GM23338 (cell line): Measurements from ENCODE around the gene CCBE1. TPM values are rescaled to one million over a fixed set of nuclear protein-coding genes. Genes with fewer than 3 reads are reported as not detected.

Experiments used
- ATAC-seq: fragments of 200-7000 bp; cut with Tn5 transposase; 3 replicates; pipeline ENCODE4 v1.9.1; 2020
- DNase-seq: peaks from one replicate; pipeline ENCODE4 v3.0.0-alpha.2; 2015; ENCODE audit warnings: low spot score
- H2AFZ ChIP-seq: fragments of 200-600 bp; sonication (generic); 2 replicates; pipeline ENCODE4 v1.8.0; 2016; ENCODE audit warnings: antibody characterized with exemption, mild to moderate bottlenecking, moderate library complexity
- H3F3A ChIP-seq: fragments of 200-600 bp; sonication (generic); replicated peaks from 2 replicates; pipeline ENCODE4 v1.8.0; 2017; ENCODE audit warnings: antibody characterized with exemption, mixed run types, low read depth
- H3K27ac ChIP-seq: fragments of 200-600 bp; sonication (generic); 2 replicates; pipeline ENCODE4 v1.6.1; 2016; ENCODE audit warnings: low read depth
- H3K27me3 ChIP-seq: fragments of 200-600 bp; sonication (generic); 2 replicates; pipeline ENCODE4 v1.8.0; 2016; ENCODE audit warnings: mild to moderate bottlenecking, mixed run types, moderate library complexity; ENCODE audit not compliant: insufficient read depth
- H3K36me3 ChIP-seq: fragments of 200-600 bp; sonication (generic); 2 replicates; pipeline ENCODE4 v1.8.0; 2016; ENCODE audit warnings: mild to moderate bottlenecking; ENCODE audit not compliant: insufficient read depth
- H3K4me1 ChIP-seq: fragments of 200-600 bp; sonication (generic); 2 replicates; pipeline ENCODE4 v1.8.0; 2016; ENCODE audit warnings: mild to moderate bottlenecking, moderate library complexity; ENCODE audit not compliant: insufficient read depth
- H3K4me2 ChIP-seq: fragments of 200-600 bp; sonication (generic); 2 replicates; pipeline ENCODE4 v1.7.1; 2017; ENCODE audit warnings: mixed run types
- H3K4me3 ChIP-seq: fragments of 200-600 bp; sonication (generic); 2 replicates; pipeline ENCODE4 v1.6.1; 2016; ENCODE audit warnings: mixed run types
- H3K79me2 ChIP-seq: fragments of 200-600 bp; sonication (generic); replicated peaks from 2 replicates; pipeline ENCODE4 v1.8.0; 2017; ENCODE audit warnings: mild to moderate bottlenecking; ENCODE audit not compliant: insufficient read depth
- H3K9me2 ChIP-seq: fragments of 200-600 bp; sonication (generic); 2 replicates; pipeline ENCODE4 v1.8.0; 2017; ENCODE audit not compliant: insufficient read depth
- H4K20me1 ChIP-seq: fragments of 200-600 bp; sonication (generic); replicated peaks from 2 replicates; pipeline ENCODE4 v1.8.0; 2017; ENCODE audit warnings: mild to moderate bottlenecking; ENCODE audit not compliant: insufficient read depth
- H3K27ac Mint-ChIP-seq: 2 replicates; pipeline ENCODE4 v1.8.0; 2020; ENCODE audit warnings: inconsistent platforms, mild to moderate bottlenecking, moderate library complexity, mixed read lengths
- H3K27me3 Mint-ChIP-seq: 3 replicates; pipeline ENCODE4 v1.8.0; 2022; ENCODE audit warnings: low read depth, mild to moderate bottlenecking, moderate library complexity, mixed read lengths, inconsistent platforms; ENCODE audit not compliant: insufficient read depth, poor library complexity
- H3K36me3 Mint-ChIP-seq: 3 replicates; pipeline ENCODE4 v1.8.0; 2021; ENCODE audit warnings: low read depth, mild to moderate bottlenecking, inconsistent platforms, moderate library complexity, mixed read lengths
- H3K4me1 Mint-ChIP-seq: 3 replicates; pipeline ENCODE4 v1.8.0; 2020; ENCODE audit warnings: mild to moderate bottlenecking, inconsistent platforms, mixed read lengths
- H3K4me3 Mint-ChIP-seq: 3 replicates; pipeline ENCODE4 v1.8.0; 2021; ENCODE audit warnings: moderate library complexity, mild to moderate bottlenecking, inconsistent platforms, mixed read lengths
- H3K9me3 Mint-ChIP-seq: 3 replicates; pipeline ENCODE4 v1.8.0; 2020; ENCODE audit warnings: moderate library complexity, mild to moderate bottlenecking, inconsistent platforms, mixed read lengths
- CREB1 ChIP-seq: fragments of 250-450 bp; sonication (Bioruptor Pico); IDR thresholded peaks from 2 replicates; pipeline ENCODE4 v1.5.0; 2020; ENCODE audit warnings: low read depth, mild to moderate bottlenecking, moderate library complexity
- NANOG ChIP-seq: IDR thresholded peaks from 2 replicates; pipeline ENCODE4 v1.6.1; 2016; ENCODE audit warnings: antibody characterized with exemption, borderline replicate concordance
- REST ChIP-seq: IDR thresholded peaks from one replicate; pipeline ENCODE4 v1.6.1; 2018; ENCODE audit warnings: antibody characterized with exemption; ENCODE audit not compliant: unreplicated experiment
- ZNF114 ChIP-seq: fragments of 250-450 bp; sonication (Bioruptor Pico); IDR thresholded peaks from 2 replicates; pipeline ENCODE4 v1.5.0; 2020; ENCODE audit warnings: mild to moderate bottlenecking, moderate library complexity
- ZNF331 ChIP-seq: fragments of 250-450 bp; sonication (Bioruptor Pico); IDR thresholded peaks from 2 replicates; pipeline ENCODE4 v1.5.0; 2020; ENCODE audit warnings: low read depth, mild to moderate bottlenecking, moderate library complexity
- ZNF462 ChIP-seq: fragments of 250-450 bp; sonication (Bioruptor Pico); IDR thresholded peaks from 2 replicates; pipeline ENCODE4 v1.5.0; 2020; ENCODE audit warnings: mild to moderate bottlenecking, moderate library complexity
- polyA plus RNA-seq: library from polyadenylated mRNA; unstranded; fragments of >200 nt; fragmentation: Nextera tagmentation; extraction: Ambion mirVana; gene quantifications from 2 replicates; pipeline ENCODE4 v1.2.1, GENCODE V29; 2016
- total RNA-seq: library from RNA; depleted of rRNA; stranded (reverse); fragments of >200 nt; shearing (Covaris generic); gene quantifications from 2 replicates; pipeline ENCODE4 v1.2.3, GENCODE V29; 2014

The CCBE1 gene
- total and polyA plus RNA-seq, 2 experiments from 2014 or later, result 2.1 to 2.6 TPM

- TF ChIP-seq ZNF462 (no peak), CREB1 (CRISPR knock-in tag) (no peak)
Measured at GRCh38 chr18:59553273-59553870, 143.9 kb downstream of the CCBE1 start (continued).

GRCh38 chr18:59551902-59552635 is 145.2 kb downstream of the CCBE1 start:
- no peaks in the 10 kb centered on the region for H3K36me3 Mint-ChIP-seq
- peaks cover 20% of the 10 kb centered on the region for H3K4me1 Mint-ChIP-seq
- no peaks in the 10 kb centered on the region for H3K36me3 ChIP-seq
- ATAC-seq, result no peak
- no peak overlapping the region for H3K4me3 ChIP-seq
- H3K4me1 ChIP-seq, result peaks cover 16% of the 10 kb centered on the region; the same call in 1 of the 2 replicates
- no peaks in the 10 kb centered on the region for H3K9me2 ChIP-seq
- H4K20me1 ChIP-seq, result no peaks in the 10 kb centered on the region
- H3K27me3 Mint-ChIP-seq, result no peaks in the 10 kb centered on the region
- no peak overlapping the region for H3K27ac ChIP-seq
- TF ChIP-seq ZNF331 (CRISPR knock-in tag) (no peak), CREB1 (CRISPR knock-in tag) (no peak), NANOG (no peak), REST (no peak), ZNF114 (CRISPR knock-in tag) (no peak)
- H3K4me2 ChIP-seq, result no peak overlapping the region
- no peaks in the 10 kb centered on the region for H3K79me2 ChIP-seq
- H3F3A ChIP-seq, result no peaks in the 10 kb centered on the region
- H3K4me3 Mint-ChIP-seq, result no peak overlapping the region
- H3K9me3 Mint-ChIP-seq, result peaks cover under 1% of the 10 kb centered on the region; the same call in 1 of the 3 replicates
- no peak for DNase-seq
- H3K27ac Mint-ChIP-seq, result no peak overlapping the region
- no peaks in the 10 kb centered on the region for H3K27me3 ChIP-seq
- H2AFZ ChIP-seq, result no peak overlapping the region
